MCF 10A (cell line): ENCODE measurements around the gene COL25A1. TPM values are rescaled to one million over a fixed set of nuclear protein-coding genes. Genes with fewer than 3 reads are reported as not detected.

Experiments used
- BruUV-seq: library from RNA; stranded (reverse); fragments of 400-500 nt; replicated peaks from 2 replicates; lab custom pipeline; 2021; lab: Mats Ljungman, UMichigan
- CTCF ChIA-PET: fragments of 300-600 bp; sonication (Branson Sonifier 250); formaldehyde crosslinking; extraction: SDS; loops from one replicate; lab custom pipeline; 2021; ENCODE audit warnings: antibody characterized with exemption, inconsistent platforms; lab: Yijun Ruan, JAX
- POLR2A ChIA-PET: fragments of 300-600, 350-650 bp; sonication (Branson Sonifier 250); formaldehyde crosslinking; extraction: SDS; loops from one replicate; lab custom pipeline; 2020; ENCODE audit warnings: antibody characterized with exemption, inconsistent platforms; lab: Yijun Ruan, JAX
- DNase-seq: peaks from one replicate; pipeline ENCODE4 v3.0.0-alpha.2; 2018; ENCODE audit not compliant: unreplicated experiment
- H3K27ac Mint-ChIP-seq: one replicate; pipeline ENCODE4 v1.8.0; 2022; ENCODE audit warnings: mild to moderate bottlenecking, low read depth, mixed read lengths; ENCODE audit not compliant: unreplicated experiment
- H3K27me3 Mint-ChIP-seq: one replicate; pipeline ENCODE4 v1.8.0; 2022; ENCODE audit warnings: mixed read lengths; ENCODE audit not compliant: insufficient read depth, unreplicated experiment
- H3K36me3 Mint-ChIP-seq: one replicate; pipeline ENCODE4 v1.8.0; 2022; ENCODE audit warnings: mild to moderate bottlenecking, moderate library complexity, mixed read lengths; ENCODE audit not compliant: insufficient read depth, unreplicated experiment
- H3K4me1 Mint-ChIP-seq: one replicate; pipeline ENCODE4 v1.8.0; 2022; ENCODE audit warnings: mixed read lengths; ENCODE audit not compliant: insufficient read depth, unreplicated experiment
- H3K4me3 Mint-ChIP-seq: one replicate; pipeline ENCODE4 v1.8.0; 2022; ENCODE audit warnings: mild to moderate bottlenecking, moderate library complexity, mixed read lengths; ENCODE audit not compliant: unreplicated experiment
- H3K9me3 Mint-ChIP-seq: one replicate; pipeline ENCODE4 v1.8.0; 2022; ENCODE audit warnings: mixed read lengths; ENCODE audit not compliant: unreplicated experiment
- intact Hi-C: fragments of 100-400 bp; cut with micrococcal nuclease; formaldehyde crosslinking; loops from 2 replicates; pipeline ENCODE4 v1.14.1; 2022
- total RNA-seq: library from RNA; stranded (reverse); gene quantifications from 2 replicates; pipeline ENCODE4 v1.2.3, GENCODE V29; 2022
- TF ChIP-seq, protein P1 (sequence below): fragments of 200-600 bp; IDR thresholded peaks from one replicate; pipeline ENCODE4 v1.8.0; 2022; ENCODE audit warnings: antibody characterized with exemption, mild to moderate bottlenecking; ENCODE audit not compliant: unreplicated experiment

COL25A1 gene
- total RNA-seq, 1 experiment from 2014 or later, result not detected

DNA sequence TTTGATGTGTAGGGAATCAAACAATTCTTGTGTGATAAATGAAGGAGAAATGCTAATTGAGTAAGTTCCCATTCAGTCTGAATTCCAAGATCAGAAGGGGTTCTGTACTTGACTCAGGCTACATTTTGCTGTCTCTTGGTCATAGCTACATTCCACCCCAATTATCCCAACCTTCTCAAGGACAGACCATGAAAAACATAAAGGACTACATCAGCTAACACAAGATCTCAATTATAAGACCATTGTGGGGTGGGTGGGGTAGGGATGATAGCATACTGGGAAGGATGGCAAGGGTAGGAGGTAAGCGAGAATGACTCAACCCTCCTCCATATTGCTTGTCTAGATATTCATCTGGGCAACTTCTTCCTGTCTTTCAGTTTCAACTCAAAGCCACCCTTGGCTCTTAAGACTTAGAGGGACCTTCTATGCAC lies 452.2 kb downstream of the COL25A1 start:
- Mint-ChIP-seq H3K4me1 (peaks cover 6% of the 10 kb centered on the region), H3K36me3 (no peaks in the 10 kb centered on the region), H3K27ac (no peak overlapping the region), H3K27me3 (peaks cover 11% of the 10 kb centered on the region), H3K9me3 (no peaks in the 10 kb centered on the region), H3K4me3 (no peak overlapping the region)
- POLR2A ChIA-PET, result no interaction called here
- CTCF ChIA-PET, result no interaction called here
- BruUV-seq, result no TSS peak
- TF ChIP-seq, protein P1, sequence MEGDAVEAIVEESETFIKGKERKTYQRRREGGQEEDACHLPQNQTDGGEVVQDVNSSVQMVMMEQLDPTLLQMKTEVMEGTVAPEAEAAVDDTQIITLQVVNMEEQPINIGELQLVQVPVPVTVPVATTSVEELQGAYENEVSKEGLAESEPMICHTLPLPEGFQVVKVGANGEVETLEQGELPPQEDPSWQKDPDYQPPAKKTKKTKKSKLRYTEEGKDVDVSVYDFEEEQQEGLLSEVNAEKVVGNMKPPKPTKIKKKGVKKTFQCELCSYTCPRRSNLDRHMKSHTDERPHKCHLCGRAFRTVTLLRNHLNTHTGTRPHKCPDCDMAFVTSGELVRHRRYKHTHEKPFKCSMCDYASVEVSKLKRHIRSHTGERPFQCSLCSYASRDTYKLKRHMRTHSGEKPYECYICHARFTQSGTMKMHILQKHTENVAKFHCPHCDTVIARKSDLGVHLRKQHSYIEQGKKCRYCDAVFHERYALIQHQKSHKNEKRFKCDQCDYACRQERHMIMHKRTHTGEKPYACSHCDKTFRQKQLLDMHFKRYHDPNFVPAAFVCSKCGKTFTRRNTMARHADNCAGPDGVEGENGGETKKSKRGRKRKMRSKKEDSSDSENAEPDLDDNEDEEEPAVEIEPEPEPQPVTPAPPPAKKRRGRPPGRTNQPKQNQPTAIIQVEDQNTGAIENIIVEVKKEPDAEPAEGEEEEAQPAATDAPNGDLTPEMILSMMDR, result no peak
- DNase-seq, result no peak
- intact Hi-C loops, result no loop called here

DNA sequence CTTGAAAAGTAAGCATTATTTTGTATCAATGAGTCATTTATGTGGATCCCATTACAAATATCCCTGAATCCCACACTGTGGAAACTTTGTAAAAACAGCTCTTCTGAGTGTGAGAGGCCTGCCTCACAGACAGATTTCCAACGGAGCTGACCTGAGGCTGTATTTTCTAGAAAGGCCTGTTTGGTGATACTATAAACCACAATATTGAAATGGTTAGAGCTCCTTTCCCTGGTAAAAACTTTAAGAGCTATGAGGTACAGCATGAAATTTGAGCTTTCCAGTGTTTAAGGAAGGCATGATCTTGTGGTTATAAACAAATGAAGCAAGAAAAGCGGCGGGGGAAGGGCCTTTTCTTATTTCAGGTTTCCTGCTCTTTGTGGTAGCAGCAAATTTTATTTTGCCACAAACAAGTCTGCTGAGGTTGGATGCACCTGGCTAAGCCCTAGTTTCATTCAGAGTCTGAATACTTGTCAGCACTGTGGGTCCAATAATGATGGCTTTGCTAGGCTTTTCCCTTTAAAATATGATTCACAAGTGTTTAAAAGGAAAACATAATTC lies 452.8 kb downstream of the COL25A1 start:
- intact Hi-C loops, result no loop called here
- POLR2A ChIA-PET, result interaction anchor here (0.6 kb wide), 1 partner anchor 322 kb away, joined by 3 read pairs; no protein-coding TSS in a partner anchor
- peak; percentile 43 for DNase-seq
- peaks cover 11% of the 10 kb centered on the region for H3K27me3 Mint-ChIP-seq
- H3K4me3 Mint-ChIP-seq, result no peak overlapping the region
- H3K9me3 Mint-ChIP-seq, result no peaks in the 10 kb centered on the region
- CTCF ChIA-PET, result no interaction called here
- peaks cover 6% of the 10 kb centered on the region for H3K4me1 Mint-ChIP-seq
- H3K36me3 Mint-ChIP-seq, result no peaks in the 10 kb centered on the region
- H3K27ac Mint-ChIP-seq, result no peak overlapping the region
- TF ChIP-seq, protein P1, result no peak
- no TSS peak for BruUV-seq

DNA sequence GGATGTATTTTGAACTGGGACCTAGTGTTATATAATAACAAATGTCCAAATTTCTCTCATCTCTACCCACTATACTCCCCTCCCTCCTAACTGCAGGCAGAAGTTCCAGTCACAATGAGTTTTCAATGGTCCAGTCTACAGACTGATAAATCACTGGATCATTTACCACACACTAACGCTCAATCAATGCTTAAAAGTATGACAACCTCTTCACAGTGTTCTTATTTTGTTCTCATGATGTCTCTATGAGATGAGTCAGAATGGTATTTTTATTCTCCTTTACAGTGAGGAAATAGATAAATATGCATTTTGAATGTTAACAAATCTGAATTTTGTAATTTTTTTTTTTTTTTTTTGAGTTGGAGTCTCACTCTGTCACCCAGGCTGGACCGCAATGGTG lies 455.9 kb downstream of the COL25A1 start:
- no peaks in the 10 kb centered on the region for H3K9me3 Mint-ChIP-seq
- CTCF ChIA-PET, result no interaction called here

DNA sequence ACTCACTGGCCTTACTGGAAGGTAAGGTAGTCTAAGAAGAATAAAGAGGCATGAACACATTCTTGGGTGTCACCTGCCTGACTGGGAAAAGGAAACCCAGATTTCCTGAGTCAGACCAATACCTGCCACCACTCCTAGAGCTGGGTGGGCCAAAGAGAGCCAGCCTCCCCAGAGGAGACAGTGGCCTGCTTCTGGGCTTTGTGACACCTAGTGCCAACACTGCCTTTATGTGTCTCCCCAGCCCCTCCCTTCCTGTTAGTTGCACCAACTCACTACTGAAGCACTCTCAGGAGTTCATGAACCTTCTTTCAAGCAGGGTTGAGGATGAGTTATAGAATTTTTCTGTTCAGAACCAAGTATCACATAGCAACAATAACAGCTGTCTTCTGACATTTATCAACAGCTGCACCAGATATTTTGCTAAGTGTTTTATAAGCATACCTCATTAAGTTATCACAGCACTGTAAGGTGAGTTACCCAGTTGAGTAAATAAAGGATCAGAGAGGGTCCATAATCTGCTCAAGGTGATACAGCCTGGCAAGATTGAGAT lies 462.0 kb downstream of the COL25A1 start:
- POLR2A ChIA-PET, result no interaction called here
- Mint-ChIP-seq H3K27ac (no peak overlapping the region), H3K27me3 (no peaks in the 10 kb centered on the region), H3K4me3 (no peak overlapping the region), H3K4me1 (no peaks in the 10 kb centered on the region), H3K36me3 (no peaks in the 10 kb centered on the region), H3K9me3 (no peaks in the 10 kb centered on the region)
- no TSS peak for BruUV-seq
- CTCF ChIA-PET, result no interaction called here
- intact Hi-C loops, result no loop called here
- TF ChIP-seq, protein P1, result no peak
- no peak for DNase-seq

More for the DNA sequence above, 455.9 kb downstream of the COL25A1 start:
- POLR2A ChIA-PET, result no interaction called here
- Mint-ChIP-seq H3K4me1 (peaks cover 6% of the 10 kb centered on the region), H3K27ac (no peak overlapping the region), H3K27me3 (peaks cover 2% of the 10 kb centered on the region), H3K4me3 (no peak overlapping the region), H3K36me3 (no peaks in the 10 kb centered on the region)
- TF ChIP-seq, protein P1, result no peak
- DNase-seq, result no peak
- intact Hi-C loops, result no loop called here
- BruUV-seq, result no TSS peak
